SK-N-SH (cell line): ENCODE results near the gene PDGFC. TPM values are rescaled to one million over a fixed set of nuclear protein-coding genes. Genes with fewer than 3 reads are reported as not detected.

Experiments used
- CTCF ChIA-PET: fragments of 300-600, 350-600 bp; formaldehyde crosslinking; extraction: SDS; loops from one replicate; lab custom pipeline; 2021; lab: Yijun Ruan, JAX
- POLR2A ChIA-PET: fragments of 350-600 bp; sonication (Branson Sonifier 250); formaldehyde crosslinking; extraction: SDS; loops from one replicate; lab custom pipeline; 2020; ENCODE audit warnings: antibody characterized with exemption, inconsistent platforms; lab: Yijun Ruan, JAX
- DNase-seq: peaks from one replicate; pipeline ENCODE4 v3.0.0; 2012
- H2AFZ ChIP-seq: fragments of 200-600 bp; sonication (generic); 2 replicates; pipeline ENCODE4 v1.8.1; 2016; ENCODE audit warnings: antibody characterized with exemption, mild to moderate bottlenecking, low read depth
- H3F3A ChIP-seq: fragments of 200-600 bp; sonication (generic); replicated peaks from 2 replicates; pipeline ENCODE3; 2016; ENCODE audit warnings: antibody characterized with exemption, mild to moderate bottlenecking; ENCODE audit not compliant: insufficient read depth
- H3K27ac ChIP-seq, 2 experiments: fragments of 200-500 bp in 1 of 2; fragments of 200-600 bp in 1 of 2; sonication (Bioruptor generic) in 1 of 2; sonication (generic), shearing (Covaris generic) in 1 of 2; 2 replicates each; pipeline versions ENCODE4 v1.5.1 to v1.6.1; 2014 to 2016; ENCODE audit warnings: low read depth in 2 of 2, inconsistent platforms in 1 of 2, low read length in 1 of 2, mild to moderate bottlenecking in 1 of 2, mixed read lengths in 1 of 2
- H3K27me3 ChIP-seq: fragments of 200-600 bp; sonication (generic), shearing (Covaris generic); 2 replicates; pipeline ENCODE4 v1.6.1; 2016; ENCODE audit warnings: mixed run types; ENCODE audit not compliant: insufficient read depth
- H3K36me3 ChIP-seq, 2 experiments: fragments of 200-500 bp in 1 of 2; fragments of 200-600 bp in 1 of 2; sonication (Bioruptor generic) in 1 of 2; sonication (generic) in 1 of 2; replicated peaks in 1 of 2; 2 replicates each; pipeline versions ENCODE3 to v1.5.1; 2014 to 2016; ENCODE audit warnings: low read length in 1 of 2, mild to moderate bottlenecking in 1 of 2; ENCODE audit not compliant: insufficient read depth in 2 of 2, control insufficient read depth in 1 of 2
- H3K4me1 ChIP-seq, 2 experiments: fragments of 200-500 bp in 1 of 2; fragments of 200-600 bp in 1 of 2; sonication (Bioruptor generic) in 1 of 2; sonication (generic), shearing (Covaris generic) in 1 of 2; 2 replicates each; pipeline versions ENCODE4 v1.5.1 to v1.6.1; 2014 to 2016; ENCODE audit warnings: low read depth in 1 of 2, low read length in 1 of 2, mixed run types in 1 of 2; ENCODE audit not compliant: insufficient read depth in 2 of 2, control insufficient read depth in 1 of 2
- H3K4me2 ChIP-seq: fragments of 200-600 bp; sonication (generic), shearing (Covaris generic); 2 replicates; pipeline ENCODE4 v1.6.1; 2017; ENCODE audit warnings: mixed run types
- H3K4me3 ChIP-seq, 2 experiments: fragments of 200-500 bp in 1 of 2; fragments of 200-600 bp in 1 of 2; sonication (Bioruptor generic) in 1 of 2; sonication (generic), shearing (Covaris generic) in 1 of 2; 2 replicates each; pipeline versions ENCODE4 v1.5.1 to v1.8.1; 2014 to 2016; ENCODE audit warnings: low read depth in 2 of 2, inconsistent platforms in 1 of 2, low read length in 1 of 2, mild to moderate bottlenecking in 1 of 2, mixed read lengths in 1 of 2, moderate library complexity in 1 of 2
- H3K79me2 ChIP-seq: fragments of 200-600 bp; sonication (generic); 2 replicates; pipeline ENCODE4 v1.8.1; 2017; ENCODE audit warnings: mild to moderate bottlenecking; ENCODE audit not compliant: insufficient read depth
- H3K9ac ChIP-seq: fragments of 200-600 bp; sonication (generic); 2 replicates; pipeline ENCODE4 v1.6.1; 2017; ENCODE audit warnings: mixed run types
- H3K9me2 ChIP-seq: fragments of 200-600 bp; sonication (generic); 2 replicates; pipeline ENCODE4 v1.6.1; 2017; ENCODE audit warnings: mixed run types
- H3K9me3 ChIP-seq: fragments of 200-600 bp; sonication (generic); 2 replicates; pipeline ENCODE4 v1.6.1; 2017; ENCODE audit warnings: mixed run types, mild to moderate bottlenecking, moderate library complexity
- H4K20me1 ChIP-seq: fragments of 200-600 bp; sonication (generic); 2 replicates; pipeline ENCODE4 v1.6.1; 2017; ENCODE audit warnings: mild to moderate bottlenecking, mixed run types; ENCODE audit not compliant: insufficient read depth
- CTCF ChIP-seq: fragments of 200-600 bp; sonication (generic); IDR thresholded peaks from 2 replicates; pipeline ENCODE4 v1.6.1; 2017; ENCODE audit warnings: antibody characterized with exemption, mild to moderate bottlenecking, moderate library complexity
- EP300 ChIP-seq, 2 experiments: IDR thresholded peaks; 2 replicates each; pipeline versions ENCODE4 v1.4.0 to v1.6.1; 2012; ENCODE audit warnings: borderline replicate concordance in 1 of 2, low read depth in 1 of 2, low read length in 1 of 2
- EZH2phosphoT487 ChIP-seq: fragments of 200-600 bp; sonication (generic); IDR thresholded peaks from 2 replicates; pipeline ENCODE4 v1.6.1; 2017; ENCODE audit warnings: low read depth, mixed run types, mild to moderate bottlenecking, antibody characterized with exemption, moderate library complexity, borderline replicate concordance
- JUND ChIP-seq: IDR thresholded peaks from 2 replicates; pipeline ENCODE4 v1.4.0; 2012
- NFIC ChIP-seq: IDR thresholded peaks from 2 replicates; pipeline ENCODE4 v1.4.0; 2012; ENCODE audit warnings: borderline replicate concordance
- POLR2AphosphoS5 ChIP-seq: IDR thresholded peaks from 2 replicates; pipeline ENCODE4 v1.6.1; 2012; ENCODE audit warnings: low read depth, low read length
- RAD21 ChIP-seq: IDR thresholded peaks from 2 replicates; pipeline ENCODE4 v1.6.1; 2012; ENCODE audit warnings: mild to moderate bottlenecking, low read length
- RXRA ChIP-seq: IDR thresholded peaks from 2 replicates; pipeline ENCODE4 v1.4.0; 2012; ENCODE audit warnings: low read depth, mild to moderate bottlenecking, borderline replicate concordance
- SMC3 ChIP-seq: IDR thresholded peaks from 2 replicates; pipeline ENCODE4 v1.6.1; 2012; ENCODE audit warnings: low read depth, low read length, improper control_type of control experiment
- TCF12 ChIP-seq: IDR thresholded peaks from 2 replicates; pipeline ENCODE4 v1.4.0; 2012
- TEAD4 ChIP-seq: IDR thresholded peaks from 2 replicates; pipeline ENCODE4 v1.4.0; 2012; ENCODE audit warnings: mild to moderate bottlenecking, borderline replicate concordance; ENCODE audit not compliant: insufficient read depth
- WGBS: methylation state at CpG from one replicate; pipeline ENCODE4 v1.1.6; 2017; ENCODE audit warnings: low lambda C conversion rate; 5-methylcytosine and 5-hydroxymethylcytosine counted together
- polyA plus RNA-seq, 3 experiments: library from polyadenylated mRNA; depleted of rRNA; stranded (reverse); fragments of >200 nt; gene quantifications; 2 replicates each; pipeline ENCODE4 v1.2.3, GENCODE V29; 2012
- TF ChIP-seq, protein P1 (sequence below): IDR thresholded peaks from 2 replicates; pipeline ENCODE4; 2012

Gene PDGFC
- polyA plus RNA-seq, 1 of the 3 experiments (the other 2 are of a cell fraction) = 29.8 TPM

DNA sequence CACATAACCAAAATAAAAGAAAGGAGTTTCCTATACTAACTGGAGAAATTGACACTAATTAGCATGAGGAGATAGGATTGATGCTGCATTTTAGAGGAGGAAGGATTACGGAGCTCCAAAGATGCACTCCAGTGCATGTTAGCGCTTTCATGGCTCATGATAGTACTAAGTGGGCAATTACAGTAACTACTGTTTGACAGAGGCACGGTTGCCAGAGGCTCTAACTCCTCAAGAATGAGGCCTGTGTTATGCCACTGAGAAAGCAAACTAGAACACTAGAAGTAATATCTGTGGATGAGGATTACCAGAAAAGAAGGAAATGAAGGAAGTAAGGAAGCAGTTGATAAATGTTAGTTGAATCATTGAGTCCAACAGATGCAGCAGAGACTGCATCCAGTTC is 19.6 kb upstream of the PDGFC start:
- ChIA-PET POLR2A (no interaction called here), CTCF (no interaction called here)
- no peaks in the 10 kb centered on the region for H4K20me1 ChIP-seq
- no peak overlapping the region for H3K4me2 ChIP-seq
- H3K36me3 ChIP-seq = no peaks in the 10 kb centered on the region
- H3K27me3 ChIP-seq = no peaks in the 10 kb centered on the region
- WGBS = 77% methylated on average over 3 of the region's 3 CpGs
- H3K4me3 ChIP-seq = no peak overlapping the region
- H3K27ac ChIP-seq = no peak overlapping the region
- TF ChIP-seq POLR2AphosphoS5 = no peak
- peaks cover 12% of the 10 kb centered on the region for H3F3A ChIP-seq
- H3K9me2 ChIP-seq = no peaks in the 10 kb centered on the region
- no peak overlapping the region for H3K9ac ChIP-seq
- H2AFZ ChIP-seq = no peak overlapping the region
- no peaks in the 10 kb centered on the region for H3K79me2 ChIP-seq
- DNase-seq = no peak
- no peaks in the 10 kb centered on the region for H3K4me1 ChIP-seq
- H3K9me3 ChIP-seq = peaks cover 11% of the 10 kb centered on the region; the same call in 1 of the 2 replicates

- no peak overlapping the region for H2AFZ ChIP-seq
- WGBS = 2% methylated on average over 1 of the region's 1 CpG
- H3K36me3 ChIP-seq = no peaks in the 10 kb centered on the region
- no peaks in the 10 kb centered on the region for H3K9me2 ChIP-seq
- H3K27ac ChIP-seq = no peak overlapping the region
- no peak overlapping the region for H3K9ac ChIP-seq
- peaks cover 5% of the 10 kb centered on the region for H3F3A ChIP-seq
- ChIA-PET CTCF (interaction anchor here (0.7 to 1.4 kb wide), 4 partner anchors 10 to 58 kb away, joined by 3 to 4 read pairs (median 4); no protein-coding TSS in a partner anchor), POLR2A (no interaction called here)
- no peak for DNase-seq
- H3K4me1 ChIP-seq = peaks cover 0 to 32% of the 10 kb centered on the region in 2 experiments; a peak in 2 of 4 replicates
- peaks cover 9% of the 10 kb centered on the region; the same call in 1 of the 2 replicates for H3K9me3 ChIP-seq
- no peak overlapping the region for H3K4me2 ChIP-seq
- no peak overlapping the region for H3K4me3 ChIP-seq
- H3K27me3 ChIP-seq = no peaks in the 10 kb centered on the region
- H4K20me1 ChIP-seq = no peaks in the 10 kb centered on the region
- TF ChIP-seq CTCF = peak; percentile 65
- TF ChIP-seq RXRA = no peak
- no peak for TF ChIP-seq TEAD4
- TF ChIP-seq NFIC = no peak
- no peak for TF ChIP-seq JUND
- TF ChIP-seq SMC3 = peak; percentile 67
- TF ChIP-seq RAD21 = peak; percentile 52
- no peaks in the 10 kb centered on the region for H3K79me2 ChIP-seq
These were observed 11.8 kb upstream of the PDGFC start for GRCh38 chr4:156983366-156983765.

- H3K36me3 ChIP-seq = no peaks in the 10 kb centered on the region
- WGBS = 12% methylated on average over 3 of the region's 3 CpGs
- peak overlapping the region; percentile 4 to 39; a peak in 3 of 4 replicates for H3K27ac ChIP-seq
- peak overlapping the region; percentile 37; the same call in 1 of the 2 replicates for H2AFZ ChIP-seq
- no peak overlapping the region for H3K9ac ChIP-seq
- no peaks in the 10 kb centered on the region for H3K27me3 ChIP-seq
- H3K9me3 ChIP-seq = no peaks in the 10 kb centered on the region
- H3K79me2 ChIP-seq = no peaks in the 10 kb centered on the region
- POLR2A ChIA-PET = no interaction called here
- no peak overlapping the region for H3K4me3 ChIP-seq
- CTCF ChIA-PET = interaction anchor here (1.3 to 1.6 kb wide), 2 partner anchors 9 to 64 kb away, joined by 4 read pairs; no protein-coding TSS in a partner anchor
- H4K20me1 ChIP-seq = no peaks in the 10 kb centered on the region
- H3K4me1 ChIP-seq = peaks cover 0 to 50% of the 10 kb centered on the region in 2 experiments; a peak in 3 of 4 replicates
- 0 out of 2 replicates have a peak overlapping the region, but pooled peaks have one; percentile 5 for H3K4me2 ChIP-seq
- TF ChIP-seq TCF12 (peak; percentile 55), EZH2phosphoT487 (no peak), EP300 (IDR thresholded peaks at IDR 0.05; ENCODE audit: borderline replicate concordance in 1 of 2, low read depth in 1 of 2, low read length in 1 of 2) (peak in 1 of 2 experiments; percentile 30; a peak in 1 of 4 replicates)
- TF ChIP-seq, protein P1, sequence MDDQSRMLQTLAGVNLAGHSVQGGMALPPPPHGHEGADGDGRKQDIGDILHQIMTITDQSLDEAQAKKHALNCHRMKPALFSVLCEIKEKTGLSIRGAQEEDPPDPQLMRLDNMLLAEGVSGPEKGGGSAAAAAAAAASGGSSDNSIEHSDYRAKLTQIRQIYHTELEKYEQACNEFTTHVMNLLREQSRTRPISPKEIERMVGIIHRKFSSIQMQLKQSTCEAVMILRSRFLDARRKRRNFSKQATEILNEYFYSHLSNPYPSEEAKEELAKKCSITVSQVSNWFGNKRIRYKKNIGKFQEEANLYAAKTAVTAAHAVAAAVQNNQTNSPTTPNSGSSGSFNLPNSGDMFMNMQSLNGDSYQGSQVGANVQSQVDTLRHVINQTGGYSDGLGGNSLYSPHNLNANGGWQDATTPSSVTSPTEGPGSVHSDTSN = peak; percentile 63
- peaks cover 24% of the 10 kb centered on the region for H3F3A ChIP-seq
- no peak for DNase-seq
- H3K9me2 ChIP-seq = no peaks in the 10 kb centered on the region
These were observed 9.7 kb upstream of the PDGFC start for GRCh38 chr4:156981262-156981769.
